Suppressor macrophage treated with lipopolysaccharide for 1 hour (primary cell): ENCODE results near the gene PAGR1.
"Not testable (repeated sequence)": the region's sequence is repeated elsewhere in the genome, so short reads cannot be mapped to it uniquely, and the experiment has no call there.

Experiments used
- DNase-seq, 3 donors: peaks; one replicate each; pipeline ENCODE4 v3.0.0-alpha.2; 2020 to 2022

Gene PAGR1

DNA sequence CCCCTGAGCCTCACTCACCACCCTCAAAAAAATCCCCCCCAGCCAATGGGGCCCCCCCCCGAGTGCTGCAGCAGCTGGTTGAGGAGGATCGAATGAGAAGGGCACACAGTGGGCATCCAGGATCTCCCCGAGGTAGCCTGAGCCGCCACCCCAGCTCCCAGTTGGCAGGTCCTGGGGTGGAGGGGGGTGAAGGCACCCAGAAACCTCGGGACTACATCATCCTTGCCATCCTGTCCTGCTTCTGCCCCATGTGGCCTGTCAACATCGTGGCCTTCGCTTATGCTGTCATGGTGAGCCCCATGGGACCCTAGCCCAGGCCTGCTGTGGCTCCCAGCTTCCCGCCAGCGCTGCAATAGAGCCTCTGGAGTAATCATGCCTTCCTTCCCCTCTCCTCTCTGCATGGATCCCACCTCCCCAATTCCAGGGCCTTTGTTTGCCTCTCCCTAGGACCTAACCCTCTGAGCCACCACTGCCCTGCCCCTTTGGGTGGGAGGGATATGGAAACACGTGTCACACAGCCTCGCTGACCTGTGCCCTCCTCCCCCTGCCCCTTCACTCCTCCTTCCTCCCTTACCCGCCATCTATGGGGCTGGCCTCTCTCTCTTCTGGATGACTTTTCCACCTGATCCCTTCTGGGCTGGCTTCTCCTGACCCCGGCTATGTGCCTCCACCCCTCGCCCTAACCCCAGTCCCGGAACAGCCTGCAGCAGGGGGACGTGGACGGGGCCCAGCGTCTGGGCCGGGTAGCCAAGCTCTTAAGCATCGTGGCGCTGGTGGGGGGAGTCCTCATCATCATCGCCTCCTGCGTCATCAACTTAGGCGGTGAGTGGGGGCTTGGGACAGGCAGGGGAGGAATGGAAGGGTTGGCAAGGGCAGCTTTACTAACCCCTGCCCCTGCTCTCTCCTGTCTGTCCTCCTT lies 2.0 kb upstream of the PAGR1 start:
- no peak for DNase-seq

DNA sequence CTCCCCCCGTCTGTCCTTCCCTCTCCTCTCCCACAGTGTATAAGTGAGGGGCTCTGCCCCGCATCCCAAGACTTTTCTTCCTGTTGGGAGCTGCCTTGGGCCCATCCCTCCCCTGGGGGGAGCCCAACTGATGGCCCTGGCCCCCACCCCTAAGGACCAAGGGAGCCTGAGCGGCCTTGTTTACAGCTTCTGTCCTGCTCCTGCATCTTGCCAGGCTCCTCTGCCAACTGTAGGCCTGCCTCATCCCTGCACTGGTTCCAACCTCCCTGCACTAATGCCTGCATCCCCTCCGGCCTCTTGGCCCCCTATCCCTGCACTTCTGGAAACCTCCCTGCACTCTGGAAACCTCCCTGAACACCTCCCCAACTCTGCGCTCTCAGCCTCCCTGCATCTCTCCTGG lies 1.4 kb upstream of the PAGR1 start:
- no peak for DNase-seq

- peak in 1 of 3 donors; percentile 48 for DNase-seq
Observed at GRCh38 chr16:29815032-29815721, 775 bp upstream of the PAGR1 start.

DNA sequence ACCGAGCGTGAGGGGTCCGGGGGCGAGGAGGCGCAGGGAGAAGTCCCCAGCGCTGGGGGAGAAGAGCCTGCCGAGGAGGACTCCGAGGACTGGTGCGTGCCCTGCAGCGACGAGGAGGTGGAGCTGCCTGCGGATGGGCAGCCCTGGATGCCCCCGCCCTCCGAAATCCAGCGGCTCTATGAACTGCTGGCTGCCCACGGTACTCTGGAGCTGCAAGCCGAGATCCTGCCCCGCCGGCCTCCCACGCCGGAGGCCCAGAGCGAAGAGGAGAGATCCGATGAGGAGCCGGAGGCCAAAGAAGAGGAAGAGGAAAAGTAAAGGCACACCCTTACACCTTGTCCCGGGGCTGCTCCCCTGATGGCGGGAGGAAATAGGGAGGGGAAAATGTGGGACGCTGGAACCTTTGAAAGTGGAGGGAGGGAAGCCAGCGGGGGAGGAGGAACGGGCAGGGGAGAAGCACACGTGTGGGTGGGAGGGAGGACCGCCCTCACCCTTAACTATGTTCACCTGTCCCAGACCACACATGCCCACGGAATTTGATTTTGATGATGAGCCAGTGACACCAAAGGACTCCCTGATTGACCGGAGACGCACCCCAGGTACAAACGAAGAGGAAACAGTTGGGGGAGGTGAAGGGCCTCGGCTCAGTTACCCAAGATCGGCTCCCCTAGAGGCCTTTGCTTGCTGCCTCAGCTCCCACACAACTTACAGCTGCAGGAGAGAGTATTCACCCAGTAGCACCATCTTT lies 916 bp downstream of the PAGR1 start:
- DNase-seq: peak; percentile 74 to 85 (median 75)

DNA sequence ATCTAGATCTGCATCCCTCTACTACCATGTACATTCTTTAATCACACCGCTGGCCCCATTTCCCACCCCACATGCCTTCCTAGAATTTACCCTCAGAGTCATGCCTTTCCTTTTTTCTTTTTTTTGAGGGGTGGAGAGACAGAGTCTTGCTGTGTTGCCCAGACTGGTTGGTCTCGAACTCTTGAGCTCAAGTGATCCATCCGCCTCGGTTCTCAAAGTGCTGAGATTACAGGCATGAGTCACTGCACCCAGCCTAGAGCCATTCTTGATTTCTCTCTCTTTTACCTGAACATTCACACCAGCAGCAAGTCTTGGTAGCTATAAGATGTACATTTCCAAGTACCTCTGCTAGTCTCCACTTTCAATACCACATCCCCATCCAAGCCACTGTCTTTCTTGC lies 2.1 kb downstream of the PAGR1 start:
- DNase-seq: no peak

GRCh38 chr16:29819506-29819905 lies 3.6 kb downstream of the PAGR1 start:
- no peak for DNase-seq

DNA sequence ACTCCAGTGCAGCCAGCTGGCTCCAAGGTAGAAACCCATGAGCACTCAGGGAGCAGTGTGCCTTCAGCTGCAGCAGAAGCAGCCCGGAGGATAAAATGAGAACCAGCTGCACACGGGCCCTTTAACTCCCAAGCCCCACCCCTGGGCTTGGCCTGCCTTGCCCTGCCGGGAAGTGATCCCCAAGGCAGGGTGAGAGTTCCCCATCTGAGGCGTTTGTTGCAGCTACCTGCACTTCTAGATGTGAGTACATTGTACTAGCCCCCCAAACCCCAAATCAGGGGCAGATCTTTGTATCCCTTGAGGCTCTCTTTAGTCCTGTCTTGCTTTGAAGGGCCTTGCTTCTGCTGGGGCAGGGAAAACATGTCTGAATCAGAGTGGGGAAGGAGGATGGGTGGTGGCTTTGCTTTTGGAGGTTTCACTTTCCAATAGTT lies 4.3 kb downstream of the PAGR1 start, which contains the start of gene MVP:
Gene MVP (plus strand): TSS at position 192 of the 431 bp plus-strand sequence. CDS start 10,088 bp downstream, outside the sequence.
- DNase-seq: peak; percentile 81 to 90 (median 82)

- peak; percentile 49 to 79 (median 67) for DNase-seq
Observed at GRCh38 chr16:29820730-29821642, 5.0 kb downstream of the PAGR1 start.

GRCh38 chr16:29821643-29822115 lies 5.7 kb downstream of the PAGR1 start:
- peak in 1 of 3 donors; percentile 26 for DNase-seq

- DNase-seq: peak in 1 of 3 donors; percentile 20
Observed at GRCh38 chr16:29824589-29825144, 8.7 kb downstream of the PAGR1 start.

- peak in 2 of 3 donors; percentile 9 to 29 for DNase-seq
Observed at GRCh38 chr16:29825145-29826044, 9.4 kb downstream of the PAGR1 start.

DNA sequence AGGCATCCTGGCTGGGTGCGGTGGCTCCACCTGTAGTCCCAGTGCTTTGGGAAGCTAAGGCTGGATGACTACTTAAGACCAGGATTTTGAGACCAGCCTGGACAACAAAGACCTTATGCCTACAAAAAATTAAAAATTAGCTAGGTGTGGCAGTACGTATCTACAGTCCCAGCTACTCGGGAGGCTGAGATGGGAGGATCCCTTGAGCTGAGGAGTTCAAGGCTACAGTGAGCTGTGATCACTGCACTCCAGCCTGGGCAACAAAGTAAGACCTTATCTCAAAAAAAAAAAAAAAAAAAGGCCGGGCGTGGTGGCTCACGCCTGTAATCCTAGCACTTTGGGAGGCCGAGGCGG lies 10.4 kb downstream of the PAGR1 start:
- no peak for DNase-seq

DNA sequence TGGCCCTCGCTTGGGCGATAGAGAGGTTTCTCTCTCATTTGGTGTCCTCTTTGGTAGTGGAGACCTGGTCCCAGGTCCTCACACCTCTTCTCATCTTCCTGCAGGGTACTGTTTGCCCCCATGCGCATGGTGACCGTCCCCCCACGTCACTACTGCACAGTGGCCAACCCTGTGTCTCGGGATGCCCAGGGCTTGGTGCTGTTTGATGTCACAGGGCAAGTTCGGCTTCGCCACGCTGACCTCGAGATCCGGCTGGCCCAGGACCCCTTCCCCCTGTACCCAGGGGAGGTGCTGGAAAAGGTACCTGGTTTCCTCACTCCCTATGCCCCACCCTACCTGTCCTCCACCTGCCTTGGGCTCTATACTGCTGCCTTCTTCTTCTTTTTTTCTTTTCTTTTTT lies 14.8 kb downstream of the PAGR1 start:
- DNase-seq: no peak

GRCh38 chr16:29831490-29831889 lies 15.5 kb downstream of the PAGR1 start:
- DNase-seq: no peak

DNA sequence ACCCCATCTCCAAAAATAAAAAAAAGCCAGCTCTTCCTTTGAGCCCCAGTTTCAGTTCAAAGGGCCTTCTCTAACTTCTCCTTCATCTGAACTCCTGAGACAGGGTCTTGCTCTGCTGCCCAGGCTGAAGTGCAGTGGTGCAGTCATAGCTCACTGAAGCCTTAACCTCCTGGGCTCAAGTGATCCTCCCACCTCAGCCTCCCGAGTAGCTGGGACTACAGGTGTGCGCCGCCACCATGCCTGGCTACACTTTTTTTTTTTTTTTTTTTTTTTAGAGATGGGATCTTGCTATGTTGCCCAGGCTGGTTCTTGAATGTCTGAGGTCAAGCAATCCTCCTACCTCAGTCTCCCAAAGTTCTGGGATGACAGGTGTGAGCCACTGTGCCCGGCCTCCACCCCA lies 17.3 kb downstream of the PAGR1 start:
- not testable (repeated sequence) for DNase-seq

- DNase-seq: no peak
Observed at GRCh38 chr16:29834079-29834478, 18.1 kb downstream of the PAGR1 start.

- DNase-seq: no peak
Observed at GRCh38 chr16:29835926-29836325, 20.0 kb downstream of the PAGR1 start.

DNA sequence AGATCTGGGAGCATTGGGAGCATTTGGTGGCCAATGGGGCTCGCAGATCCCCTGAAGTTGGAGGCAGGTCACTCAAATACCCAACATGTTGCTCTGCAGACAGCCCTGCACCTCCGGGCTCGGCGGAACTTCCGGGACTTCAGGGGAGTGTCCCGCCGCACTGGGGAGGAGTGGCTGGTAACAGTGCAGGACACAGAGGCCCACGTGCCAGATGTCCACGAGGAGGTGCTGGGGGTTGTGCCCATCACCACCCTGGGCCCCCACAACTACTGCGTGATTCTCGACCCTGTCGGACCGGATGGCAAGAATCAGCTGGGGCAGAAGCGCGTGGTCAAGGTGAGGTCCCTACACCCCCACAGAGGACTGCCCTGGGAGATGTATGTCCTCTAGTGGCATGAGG lies 20.7 kb downstream of the PAGR1 start:
- no peak for DNase-seq

DNA sequence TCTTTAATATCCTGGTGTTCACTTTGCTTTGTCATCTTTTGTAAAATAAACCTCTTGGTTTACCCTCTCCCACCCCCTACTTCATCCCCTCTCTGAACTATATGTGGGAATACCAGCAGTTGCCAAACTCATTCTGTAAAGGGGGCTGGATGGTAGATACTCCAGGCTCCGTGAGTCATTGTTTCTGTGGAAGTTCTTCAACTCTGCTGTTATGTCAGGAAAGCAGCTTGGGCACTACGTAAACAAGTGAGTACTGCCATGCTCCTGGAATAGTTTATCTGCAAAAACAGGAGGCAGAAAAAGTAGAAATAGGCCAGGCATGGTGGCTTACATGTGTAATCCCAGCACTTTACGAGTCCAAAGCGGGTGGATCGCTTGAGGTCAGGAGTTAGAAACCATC lies 21.9 kb downstream of the PAGR1 start:
- DNase-seq: no peak

GRCh38 chr16:29839822-29840221 lies 23.9 kb downstream of the PAGR1 start:
- no peak for DNase-seq

DNA sequence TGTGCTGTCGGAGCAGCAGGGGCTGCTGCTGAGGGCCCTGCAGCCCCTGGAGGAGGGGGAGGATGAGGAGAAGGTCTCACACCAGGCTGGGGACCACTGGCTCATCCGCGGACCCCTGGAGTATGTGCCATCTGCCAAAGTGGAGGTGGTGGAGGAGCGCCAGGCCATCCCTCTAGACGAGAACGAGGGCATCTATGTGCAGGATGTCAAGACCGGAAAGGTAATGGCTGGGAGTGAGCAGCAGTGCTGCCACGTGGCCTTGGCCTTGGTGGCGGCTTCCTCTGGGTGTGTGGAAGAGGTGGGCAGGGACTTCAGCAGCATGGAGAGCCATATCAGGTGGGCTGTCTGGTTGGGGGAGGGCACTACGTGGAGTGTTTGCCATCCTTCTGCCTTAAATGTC lies 24.3 kb downstream of the PAGR1 start:
- DNase-seq: no peak
